ENCODE results near the gene AKIRIN2. TPM values are rescaled to one million over a fixed set of nuclear protein-coding genes. Genes with fewer than 3 reads are reported as not detected.
"Not testable (repeated sequence)": the region's sequence is repeated elsewhere in the genome, so short reads cannot be mapped to it uniquely, and the experiment has no call there.

AKIRIN2 gene
- total and polyA plus RNA-seq, 7 experiments from 2014 or later = 28.8 to 197 (median 54.6) TPM

DNA sequence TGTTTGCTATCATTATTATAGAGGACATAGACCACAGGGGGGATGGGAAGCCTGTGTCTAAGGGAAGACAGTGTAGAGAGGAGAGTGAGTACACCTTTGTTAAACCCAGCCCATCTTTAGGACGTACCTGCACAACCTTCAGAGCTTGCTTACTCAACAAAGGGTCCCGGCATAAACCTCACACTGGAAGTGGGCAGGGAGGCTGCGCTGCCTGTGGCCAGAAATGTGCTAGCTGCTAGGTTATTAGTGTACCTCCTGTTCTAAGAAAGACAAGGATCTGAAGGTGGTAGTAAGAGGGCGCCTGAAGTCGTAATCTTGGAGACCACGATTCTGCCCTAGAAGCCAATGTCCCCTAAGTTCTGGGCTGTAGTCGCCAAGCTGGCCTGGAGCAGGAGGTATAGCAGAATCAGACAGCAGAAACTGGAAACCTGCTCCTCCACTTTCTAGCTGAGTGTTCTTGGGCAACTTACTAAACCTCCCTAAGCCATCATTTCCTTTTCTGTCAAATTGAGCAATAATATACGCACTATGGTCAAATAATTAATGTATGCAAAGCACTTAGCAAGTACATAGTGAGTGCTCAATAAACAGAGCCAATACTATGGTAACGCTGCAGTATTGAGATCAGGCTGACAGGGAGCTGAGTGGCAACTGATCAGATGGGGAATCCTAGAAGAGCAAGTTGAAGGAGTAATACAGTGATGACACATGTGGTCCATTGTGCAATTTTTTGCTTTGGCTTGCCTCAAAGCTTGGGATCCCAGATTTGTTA, 16.8 kb upstream of the AKIRIN2 start:
- Histone ChIP-seq H3K36me3 (ENCODE audit: control insufficient read depth in 2 of 3, insufficient read depth in 3 of 3, low read length in 3 of 3) (no peaks in the 10 kb centered on the region), H3K4me1 (ENCODE audit: control insufficient read depth in 2 of 2, insufficient read depth in 2 of 2, low read length in 2 of 2) (peaks cover 0 to 11% of the 10 kb centered on the region in 2 donors), H3K9me3 (ENCODE audit: control insufficient read depth in 2 of 3, low read length in 3 of 3) (no peaks in the 10 kb centered on the region), H3K27me3 (ENCODE audit: control insufficient read depth in 2 of 2, insufficient read depth in 2 of 2, low read length in 2 of 2) (no peaks in the 10 kb centered on the region), H3K4me3 (ENCODE audit: low read length) (no peak overlapping the region), H3K27ac (ENCODE audit: low read depth, low read length) (no peak overlapping the region)
- peaks cover 0 to 19% (median 0%) of the 10 kb centered on the region in 7 donors for H3K4me1 Mint-ChIP-seq
- peak; percentile 87 for ATAC-seq
- CTCF ChIA-PET = interaction anchor here (0.6 kb wide), 1 partner anchor 75 kb away, joined by 6 read pairs; no protein-coding TSS in a partner anchor
- DNase-seq = no peak
- H3K36me3 Mint-ChIP-seq = no peaks in the 10 kb centered on the region
- H3K27me3 Mint-ChIP-seq = no peaks in the 10 kb centered on the region
- H3K27ac Mint-ChIP-seq = no peak overlapping the region
- no peaks in the 10 kb centered on the region for H3K9me3 Mint-ChIP-seq
- no peak overlapping the region for H3K4me3 Mint-ChIP-seq
- POLR2A ChIA-PET = no interaction called here
- intact Hi-C loops (cut with micrococcal nuclease) = no loop called here

DNA sequence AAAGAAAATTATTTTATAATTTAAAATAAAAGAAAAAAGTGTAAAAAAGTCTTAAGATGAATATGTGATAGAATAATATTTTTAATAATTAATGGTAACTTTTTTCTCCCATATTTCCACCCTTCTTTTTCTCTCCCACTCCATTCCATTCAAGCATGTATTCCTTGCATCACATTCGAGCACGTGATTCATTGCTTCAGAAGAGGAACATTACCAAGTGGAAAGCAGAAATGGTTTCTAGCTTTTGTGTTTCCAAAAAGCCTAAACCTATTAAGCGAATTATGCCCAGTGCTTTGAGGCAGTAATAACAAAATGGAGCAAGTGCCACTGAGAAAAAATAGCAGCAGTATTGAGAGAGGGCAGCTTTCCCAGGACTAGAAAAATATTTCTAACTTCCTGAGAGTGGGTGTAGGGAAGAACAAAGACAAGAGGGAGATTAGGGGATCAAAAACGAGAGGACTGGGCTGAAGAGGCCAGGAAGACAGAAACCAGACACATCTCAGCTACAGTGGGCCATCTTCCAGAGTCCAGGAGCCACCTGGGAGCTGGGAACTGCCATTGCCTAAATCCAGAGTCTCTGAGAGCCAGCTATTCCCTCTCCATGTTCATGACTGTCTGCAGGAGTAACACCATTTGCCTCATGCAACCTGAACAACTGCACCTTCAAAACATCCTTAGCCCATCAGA, 15.0 kb upstream of the AKIRIN2 start:
- no peak overlapping the region for H3K4me3 Mint-ChIP-seq
- DNase-seq = no peak
- no peak overlapping the region for H3K27ac ChIP-seq (ENCODE audit: low read depth, low read length)
- no peaks in the 10 kb centered on the region for H3K36me3 ChIP-seq (ENCODE audit: control insufficient read depth in 2 of 3, insufficient read depth in 3 of 3, low read length in 3 of 3)
- H3K27me3 Mint-ChIP-seq = no peaks in the 10 kb centered on the region
- ChIA-PET CTCF (interaction anchor here (0.6 kb wide), 1 partner anchor 194 kb away, joined by 3 read pairs; no protein-coding TSS in a partner anchor), POLR2A (no interaction called here)
- H3K4me3 ChIP-seq (ENCODE audit: low read length) = no peak overlapping the region
- H3K4me1 Mint-ChIP-seq = peaks cover 0 to 6% (median 0%) of the 10 kb centered on the region in 7 donors
- no peaks in the 10 kb centered on the region for H3K27me3 ChIP-seq (ENCODE audit: control insufficient read depth in 2 of 2, insufficient read depth in 2 of 2, low read length in 2 of 2)
- no peak for ATAC-seq
- no peaks in the 10 kb centered on the region for H3K36me3 Mint-ChIP-seq
- no peaks in the 10 kb centered on the region for H3K9me3 Mint-ChIP-seq
- intact Hi-C loops (cut with micrococcal nuclease) = no loop called here
- H3K9me3 ChIP-seq (ENCODE audit: control insufficient read depth in 2 of 3, low read length in 3 of 3) = no peaks in the 10 kb centered on the region
- peaks cover 0 to 11% of the 10 kb centered on the region in 2 donors for H3K4me1 ChIP-seq (ENCODE audit: control insufficient read depth in 2 of 2, insufficient read depth in 2 of 2, low read length in 2 of 2)
- H3K27ac Mint-ChIP-seq = no peak overlapping the region

GRCh38 chr6:87714093-87714842, 12.2 kb upstream of the AKIRIN2 start:
- H3K4me1 Mint-ChIP-seq = peaks cover 0 to 10% (median 0%) of the 10 kb centered on the region in 7 donors
- ChIA-PET POLR2A (no interaction called here), CTCF (no interaction called here)
- ATAC-seq (peak; percentile 33), DNase-seq (no peak)
- Histone ChIP-seq H3K9me3 (ENCODE audit: control insufficient read depth in 2 of 3, low read length in 3 of 3) (no peaks in the 10 kb centered on the region), H3K4me3 (ENCODE audit: low read length) (no peak overlapping the region), H3K36me3 (ENCODE audit: control insufficient read depth in 2 of 3, insufficient read depth in 3 of 3, low read length in 3 of 3) (no peaks in the 10 kb centered on the region), H3K27me3 (ENCODE audit: control insufficient read depth in 2 of 2, insufficient read depth in 2 of 2, low read length in 2 of 2) (no peaks in the 10 kb centered on the region), H3K4me1 (ENCODE audit: control insufficient read depth in 2 of 2, insufficient read depth in 2 of 2, low read length in 2 of 2) (peaks cover 0 to 11% of the 10 kb centered on the region in 2 donors), H3K27ac (ENCODE audit: low read depth, low read length) (no peak overlapping the region)
- no peak overlapping the region for H3K4me3 Mint-ChIP-seq
- H3K27ac Mint-ChIP-seq = no peak overlapping the region
- no peaks in the 10 kb centered on the region for H3K9me3 Mint-ChIP-seq
- intact Hi-C loops (cut with micrococcal nuclease) = no loop called here
- no peaks in the 10 kb centered on the region for H3K27me3 Mint-ChIP-seq
- no peaks in the 10 kb centered on the region for H3K36me3 Mint-ChIP-seq

- H3K9me3 ChIP-seq (ENCODE audit: control insufficient read depth in 2 of 3, low read length in 3 of 3); H3K27me3 ChIP-seq (ENCODE audit: control insufficient read depth in 2 of 2, insufficient read depth in 2 of 2, low read length in 2 of 2); H3K27me3 Mint-ChIP-seq; DNase-seq; H3K4me3 Mint-ChIP-seq; H3K27ac Mint-ChIP-seq; H3K36me3 Mint-ChIP-seq; H3K4me1 ChIP-seq (ENCODE audit: control insufficient read depth in 2 of 2, insufficient read depth in 2 of 2, low read length in 2 of 2); CTCF ChIA-PET; H3K27ac ChIP-seq (ENCODE audit: low read depth, low read length); H3K4me3 ChIP-seq (ENCODE audit: low read length); intact Hi-C loops (cut with micrococcal nuclease); H3K4me1 Mint-ChIP-seq; POLR2A ChIA-PET; H3K9me3 Mint-ChIP-seq; H3K36me3 ChIP-seq (ENCODE audit: control insufficient read depth in 2 of 3, insufficient read depth in 3 of 3, low read length in 3 of 3); ATAC-seq: not testable (repeated sequence)
Measured at GRCh38 chr6:87712713-87713112, 10.7 kb upstream of the AKIRIN2 start.

GRCh38 chr6:87710090-87710489, 8.1 kb upstream of the AKIRIN2 start:
- no peaks in the 10 kb centered on the region for H3K27me3 ChIP-seq (ENCODE audit: control insufficient read depth in 2 of 2, insufficient read depth in 2 of 2, low read length in 2 of 2)
- H3K36me3 Mint-ChIP-seq = no peaks in the 10 kb centered on the region
- no peak for DNase-seq

DNA sequence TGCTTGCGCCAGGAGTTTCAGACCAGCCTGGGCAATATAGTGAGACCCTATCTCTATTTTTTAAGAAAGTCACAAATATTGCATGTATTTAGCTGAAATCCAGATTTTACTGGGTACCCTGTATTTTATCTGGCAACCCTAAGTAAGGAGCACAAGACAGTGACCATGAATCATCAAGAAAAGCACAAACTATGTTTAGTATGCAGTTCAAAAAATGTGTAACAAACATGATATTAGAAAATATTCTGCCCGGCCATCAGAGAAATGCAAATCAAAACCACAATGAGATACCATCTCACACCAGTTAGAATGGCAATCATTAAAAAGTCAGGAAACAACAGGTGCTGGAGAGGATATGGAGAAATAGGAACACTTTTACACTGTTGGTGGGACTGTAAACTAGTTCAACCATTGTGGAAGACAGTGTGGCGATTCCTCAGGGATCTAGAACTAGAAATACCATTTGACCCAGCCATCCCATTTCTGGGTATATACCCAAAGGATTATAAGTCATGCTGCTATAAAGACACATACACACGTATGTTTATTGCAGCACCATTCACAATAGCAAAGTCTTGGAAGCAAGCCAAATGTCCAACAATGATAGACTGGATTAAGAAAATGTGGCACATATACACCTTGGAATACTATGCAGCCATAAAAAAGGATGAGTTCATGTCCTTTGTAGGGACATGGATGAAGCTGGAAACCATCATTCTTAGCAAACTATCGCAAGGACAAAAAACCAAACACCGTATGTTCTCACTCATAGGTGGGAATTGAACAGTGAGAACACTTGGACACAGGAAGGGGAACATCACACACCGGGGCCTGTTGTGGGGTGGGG, 6.8 kb upstream of the AKIRIN2 start:
- H3K9me3 Mint-ChIP-seq; H3K27ac ChIP-seq (ENCODE audit: low read depth, low read length); H3K4me3 Mint-ChIP-seq; H3K36me3 Mint-ChIP-seq; POLR2A ChIA-PET; H3K27ac Mint-ChIP-seq; ATAC-seq; H3K27me3 ChIP-seq (ENCODE audit: control insufficient read depth in 2 of 2, insufficient read depth in 2 of 2, low read length in 2 of 2); CTCF ChIA-PET; H3K4me1 ChIP-seq (ENCODE audit: control insufficient read depth in 2 of 2, insufficient read depth in 2 of 2, low read length in 2 of 2); H3K27me3 Mint-ChIP-seq; H3K9me3 ChIP-seq (ENCODE audit: control insufficient read depth in 2 of 3, low read length in 3 of 3); H3K36me3 ChIP-seq (ENCODE audit: control insufficient read depth in 2 of 3, insufficient read depth in 3 of 3, low read length in 3 of 3); H3K4me3 ChIP-seq (ENCODE audit: low read length); DNase-seq: not testable (repeated sequence)
- peaks cover 0 to 16% (median 0%) of the 10 kb centered on the region in 7 donors for H3K4me1 Mint-ChIP-seq
- intact Hi-C loops (cut with micrococcal nuclease) = loop anchor here in 1 of 2 donors (10.0 kb wide), 1 partner anchor 306 kb away; no protein-coding TSS in a partner anchor

More at GRCh38 chr6:87710090-87710489, 8.1 kb upstream of the AKIRIN2 start:
- H3K9me3 ChIP-seq (ENCODE audit: control insufficient read depth in 2 of 3, low read length in 3 of 3) = no peaks in the 10 kb centered on the region
- Mint-ChIP-seq H3K9me3 (peaks cover 0 to 2% (median 0%) of the 10 kb centered on the region in 11 donors), H3K4me1 (peaks cover 0 to 17% (median 0%) of the 10 kb centered on the region in 7 donors), H3K27ac (no peak overlapping the region), H3K4me3 (no peak overlapping the region), H3K27me3 (peaks cover 0 to 5% (median 0%) of the 10 kb centered on the region in 5 donors)
- POLR2A ChIA-PET = no interaction called here
- H3K36me3 ChIP-seq (ENCODE audit: control insufficient read depth in 2 of 3, insufficient read depth in 3 of 3, low read length in 3 of 3) = no peaks in the 10 kb centered on the region
- no peak overlapping the region for H3K4me3 ChIP-seq (ENCODE audit: low read length)
- ATAC-seq = peak; percentile 74
- peaks cover 0 to 5% of the 10 kb centered on the region in 2 donors for H3K4me1 ChIP-seq (ENCODE audit: control insufficient read depth in 2 of 2, insufficient read depth in 2 of 2, low read length in 2 of 2)
- intact Hi-C loops (cut with micrococcal nuclease) = no loop called here
- H3K27ac ChIP-seq (ENCODE audit: low read depth, low read length) = no peak overlapping the region
- CTCF ChIA-PET = no interaction called here

Measured in naive thymus-derived CD4-positive, alpha-beta T cell (primary cell).